MM.1S (cell line): ENCODE data around the gene LRRC3B.

Experiments
- DNase-seq: peaks from one replicate; pipeline ENCODE4 v3.0.0-alpha.2; 2015
- H2AFZ ChIP-seq: fragments of 300-600 bp; sonication (generic); 2 replicates; pipeline ENCODE4 v1.6.0; 2016; ENCODE audit warnings: antibody characterized with exemption, low read length
- H3F3A ChIP-seq: fragments of 300-600 bp; sonication (generic); 2 replicates; pipeline ENCODE4 v1.6.1; 2016; ENCODE audit warnings: mild to moderate bottlenecking, antibody characterized with exemption, low read length, moderate library complexity, mixed read lengths; ENCODE audit not compliant: insufficient read depth
- H3K27ac ChIP-seq: fragments of 300-600 bp; sonication (generic); 2 replicates; pipeline ENCODE4 v1.5.1; 2016; ENCODE audit warnings: mild to moderate bottlenecking, low read length
- H3K27me3 ChIP-seq: fragments of 300-600 bp; sonication (generic); replicated peaks from 2 replicates; pipeline ENCODE4 v1.6.0; 2016; ENCODE audit warnings: low read length; ENCODE audit not compliant: insufficient read depth
- H3K36me3 ChIP-seq: fragments of 300-600 bp; sonication (generic); replicated peaks from 2 replicates; pipeline ENCODE4 v1.6.1; 2016; ENCODE audit warnings: mild to moderate bottlenecking, low read length, mixed read lengths; ENCODE audit not compliant: insufficient read depth
- H3K4me1 ChIP-seq: fragments of 300-600 bp; sonication (generic); 2 replicates; pipeline ENCODE4 v1.6.1; 2016; ENCODE audit warnings: low read length, mixed read lengths
- H3K4me2 ChIP-seq: fragments of 300-600 bp; sonication (generic); 2 replicates; pipeline ENCODE4 v1.6.0; 2016; ENCODE audit warnings: low read depth, low read length
- H3K4me3 ChIP-seq: fragments of 300-600 bp; sonication (generic); 2 replicates; pipeline ENCODE4 v1.5.1; 2016; ENCODE audit warnings: low read length, mixed read lengths
- H3K79me2 ChIP-seq: fragments of 300-600 bp; sonication (generic); 2 replicates; pipeline ENCODE4 v1.6.1; 2016; ENCODE audit warnings: mixed run types, low read length, mixed read lengths
- H3K9ac ChIP-seq: fragments of 300-600 bp; sonication (generic); 2 replicates; pipeline ENCODE4 v1.6.1; 2016; ENCODE audit warnings: low read length, mixed read lengths
- H3K9me2 ChIP-seq: fragments of 300-600 bp; sonication (generic); replicated peaks from 2 replicates; pipeline ENCODE4 v1.6.1; 2016; ENCODE audit warnings: mild to moderate bottlenecking, low read length, mixed read lengths; ENCODE audit not compliant: insufficient read depth
- H3K9me3 ChIP-seq: fragments of 300-600 bp; sonication (generic); replicated peaks from 2 replicates; pipeline ENCODE4 v1.6.1; 2016; ENCODE audit warnings: mild to moderate bottlenecking, low read length, mixed read lengths; ENCODE audit not compliant: insufficient read depth
- H4K20me1 ChIP-seq: fragments of 300-600 bp; sonication (generic); 2 replicates; pipeline ENCODE4 v1.6.1; 2016; ENCODE audit warnings: mild to moderate bottlenecking, low read length, moderate library complexity, mixed read lengths; ENCODE audit not compliant: insufficient read depth
- CTCF ChIP-seq: fragments of 300-600 bp; sonication (generic); IDR thresholded peaks from 2 replicates; pipeline ENCODE4 v1.5.1; 2016; ENCODE audit warnings: antibody characterized with exemption, low read length, mixed read lengths
- EZH2 ChIP-seq: fragments of 300-600 bp; sonication (generic); optimal IDR thresholded peaks from 2 replicates; pipeline ENCODE3; 2017; ENCODE audit warnings: low read depth, mild to moderate bottlenecking, antibody characterized with exemption, low read length, mixed read lengths
- EZH2phosphoT487 ChIP-seq: fragments of 300-600 bp; sonication (generic); IDR thresholded peaks from 2 replicates; pipeline ENCODE4 v1.6.1; 2018; ENCODE audit warnings: antibody characterized with exemption, low read length

Gene LRRC3B

GRCh38 chr3:26590919-26591484 lies 31.6 kb upstream of the LRRC3B start:
- H3K4me1 ChIP-seq, result no peaks in the 10 kb centered on the region
- no peak overlapping the region for H3K4me3 ChIP-seq
- no peak for TF ChIP-seq EZH2
- no peak for TF ChIP-seq CTCF
- TF ChIP-seq EZH2phosphoT487, result no peak
- no peaks in the 10 kb centered on the region for H3K79me2 ChIP-seq
- no peaks in the 10 kb centered on the region for H3F3A ChIP-seq
- H3K4me2 ChIP-seq, result no peak overlapping the region
- H3K9ac ChIP-seq, result no peak overlapping the region
- H3K27me3 ChIP-seq, result no peaks in the 10 kb centered on the region
- no peaks in the 10 kb centered on the region for H3K9me2 ChIP-seq
- no peak for DNase-seq
- no peaks in the 10 kb centered on the region for H3K9me3 ChIP-seq
- no peaks in the 10 kb centered on the region for H4K20me1 ChIP-seq
- no peak overlapping the region for H2AFZ ChIP-seq
- H3K27ac ChIP-seq, result no peak overlapping the region
- H3K36me3 ChIP-seq, result no peaks in the 10 kb centered on the region

- no peaks in the 10 kb centered on the region for H4K20me1 ChIP-seq
- no peaks in the 10 kb centered on the region for H3F3A ChIP-seq
- no peaks in the 10 kb centered on the region for H3K36me3 ChIP-seq
- H3K27me3 ChIP-seq, result no peaks in the 10 kb centered on the region
- no peak for DNase-seq
- no peaks in the 10 kb centered on the region for H3K9me3 ChIP-seq
- H3K4me3 ChIP-seq, result no peak overlapping the region
- no peak overlapping the region for H3K9ac ChIP-seq
- no peak overlapping the region for H3K4me2 ChIP-seq
- H3K79me2 ChIP-seq, result no peaks in the 10 kb centered on the region
- no peak overlapping the region for H3K27ac ChIP-seq
- no peak overlapping the region for H2AFZ ChIP-seq
- no peaks in the 10 kb centered on the region for H3K4me1 ChIP-seq
- no peaks in the 10 kb centered on the region for H3K9me2 ChIP-seq
- TF ChIP-seq CTCF, result no peak
- no peak for TF ChIP-seq EZH2phosphoT487
- TF ChIP-seq EZH2, result no peak
Observed at GRCh38 chr3:26591926-26592325, 30.6 kb upstream of the LRRC3B start.

- Histone ChIP-seq H2AFZ (no peak overlapping the region), H3K36me3 (no peaks in the 10 kb centered on the region)
Observed at GRCh38 chr3:26592451-26592850, 30.1 kb upstream of the LRRC3B start.

More at GRCh38 chr3:26592451-26592850, 30.1 kb upstream of the LRRC3B start:
- H3K9me3 ChIP-seq, result no peaks in the 10 kb centered on the region
- DNase-seq, result no peak
- H3K79me2 ChIP-seq, result no peaks in the 10 kb centered on the region
- no peaks in the 10 kb centered on the region for H4K20me1 ChIP-seq
- TF ChIP-seq EZH2, result no peak
- TF ChIP-seq CTCF, result no peak
- no peak for TF ChIP-seq EZH2phosphoT487
- no peak overlapping the region for H3K27ac ChIP-seq
- H3K9me2 ChIP-seq, result no peaks in the 10 kb centered on the region
- H3K9ac ChIP-seq, result no peak overlapping the region
- no peaks in the 10 kb centered on the region for H3K4me1 ChIP-seq
- no peak overlapping the region for H3K4me2 ChIP-seq
- no peak overlapping the region for H3K4me3 ChIP-seq
- no peaks in the 10 kb centered on the region for H3F3A ChIP-seq
- no peaks in the 10 kb centered on the region for H3K27me3 ChIP-seq
